HEK293 (cell line): ENCODE measurements around the gene FTO.

Source experiments
- CTCF ChIA-PET: fragments of 350-600 bp; formaldehyde crosslinking; extraction: SDS; loops from one replicate; lab custom pipeline; 2021; ENCODE audit warnings: antibody characterized with exemption; lab: Yijun Ruan, JAX
- POLR2A ChIA-PET: fragments of 300-600 bp; formaldehyde crosslinking; extraction: SDS; loops from one replicate; lab custom pipeline; 2020; ENCODE audit warnings: antibody characterized with exemption, inconsistent platforms; lab: Yijun Ruan, JAX
- H3K27ac ChIP-seq: fragments of 200-500 bp; sonication (Bioruptor generic); 2 replicates; pipeline ENCODE4 v1.5.1; 2014; ENCODE audit warnings: low read depth, low read length, control low read depth, inconsistent platforms; ENCODE audit errors: extremely low read depth
- H3K36me3 ChIP-seq, 2 experiments: fragments of 200-500 bp in 1 of 2; sonication (Bioruptor generic) in 1 of 2; 1 replicate in 1 of 2; 2 replicates in 1 of 2; pipeline ENCODE4 v1.5.1; 2014 to 2017; ENCODE audit warnings: inconsistent platforms in 2 of 2, low read length in 2 of 2; ENCODE audit not compliant: control insufficient read depth in 2 of 2, insufficient read depth in 1 of 2
- H3K4me1 ChIP-seq: fragments of 200-500 bp; sonication (Bioruptor generic); 2 replicates; pipeline ENCODE4 v1.5.1; 2014; ENCODE audit warnings: mild to moderate bottlenecking, low read length, inconsistent platforms; ENCODE audit not compliant: control insufficient read depth, insufficient read depth
- H3K4me3 ChIP-seq: 2 replicates; pipeline ENCODE4 v1.5.1; 2011; ENCODE audit warnings: low read depth, mild to moderate bottlenecking, control low read depth, low read length, moderate library complexity
- H3K9me3 ChIP-seq: fragments of 200-500 bp; sonication (Bioruptor generic); 2 replicates; pipeline ENCODE4 v1.5.1; 2014; ENCODE audit warnings: low read depth, low read length, inconsistent platforms; ENCODE audit not compliant: control insufficient read depth, insufficient read depth
- IKZF3 ChIP-seq: fragments of 450-650 bp; IDR thresholded peaks from 2 replicates; pipeline ENCODE4 v1.5.0; 2018; ENCODE audit warnings: missing biosample characterization, mild to moderate bottlenecking, missing genetic modification characterization, moderate library complexity
- KLF9 ChIP-seq: fragments of 450-650 bp; formaldehyde crosslinking; IDR thresholded peaks from 2 replicates; pipeline ENCODE4 v1.5.1; 2016; ENCODE audit warnings: missing biosample characterization, missing genetic modification characterization, low read depth
- SP7 ChIP-seq: fragments of 450-650 bp; formaldehyde crosslinking; IDR thresholded peaks from 2 replicates; pipeline ENCODE4 v1.5.1; 2016; ENCODE audit warnings: missing biosample characterization, missing genetic modification characterization
- TCF7L2 ChIP-seq: IDR thresholded peaks from 2 replicates; pipeline ENCODE4 v1.6.1; 2011; ENCODE audit warnings: low read depth, mild to moderate bottlenecking, inconsistent platforms, low read length, moderate library complexity, borderline replicate concordance
- ZBTB17 ChIP-seq: fragments of 450-650 bp; formaldehyde crosslinking; IDR thresholded peaks from 2 replicates; pipeline ENCODE4 v1.5.1; 2016; ENCODE audit warnings: missing biosample characterization, missing genetic modification characterization
- ZFP69B ChIP-seq: fragments of 450-650 bp; formaldehyde crosslinking; IDR thresholded peaks from 2 replicates; pipeline ENCODE4 v1.5.1; 2016; ENCODE audit warnings: missing biosample characterization, missing genetic modification characterization
- ZNF10 ChIP-seq: fragments of 450-650 bp; formaldehyde crosslinking; IDR thresholded peaks from 2 replicates; pipeline ENCODE4 v1.5.1; 2017; ENCODE audit warnings: missing biosample characterization, missing genetic modification characterization
- ZNF169 ChIP-seq: fragments of 450-650 bp; formaldehyde crosslinking; IDR thresholded peaks from 2 replicates; pipeline ENCODE4 v1.5.1; 2016; ENCODE audit warnings: missing biosample characterization, missing genetic modification characterization
- ZNF184 ChIP-seq: fragments of 450-650 bp; IDR thresholded peaks from 2 replicates; pipeline ENCODE4 v1.5.1; 2018; ENCODE audit warnings: missing biosample characterization, mild to moderate bottlenecking, missing genetic modification characterization
- ZNF302 ChIP-seq: fragments of 450-650 bp; formaldehyde crosslinking; IDR thresholded peaks from 2 replicates; pipeline ENCODE4 v1.5.1; 2016; ENCODE audit warnings: missing biosample characterization, missing genetic modification characterization, low read depth
- ZNF558 ChIP-seq: fragments of 450-650 bp; formaldehyde crosslinking; IDR thresholded peaks from 2 replicates; pipeline ENCODE4 v1.5.1; 2016; ENCODE audit warnings: missing biosample characterization, missing genetic modification characterization
- ZNF629 ChIP-seq: fragments of 450-650 bp; formaldehyde crosslinking; IDR thresholded peaks from 2 replicates; pipeline ENCODE4 v1.5.1; 2017; ENCODE audit warnings: missing biosample characterization, missing genetic modification characterization
- ZNF677 ChIP-seq: fragments of 450-650 bp; IDR thresholded peaks from 2 replicates; pipeline ENCODE4 v1.5.0; 2018; ENCODE audit warnings: missing biosample characterization, mild to moderate bottlenecking, missing genetic modification characterization, moderate library complexity
- ZXDB ChIP-seq: fragments of 450-650 bp; formaldehyde crosslinking; IDR thresholded peaks from 2 replicates; pipeline ENCODE4 v1.5.1; 2016; ENCODE audit warnings: missing biosample characterization, missing genetic modification characterization
- TF ChIP-seq, protein P1 (sequence below): fragments of 450-650 bp; formaldehyde crosslinking; IDR thresholded peaks from 2 replicates; pipeline ENCODE4 v1.5.1; 2016; ENCODE audit warnings: missing biosample characterization, missing genetic modification characterization
- TF ChIP-seq, protein P2 (sequence below): fragments of 450-650 bp; formaldehyde crosslinking; IDR thresholded peaks from 2 replicates; pipeline ENCODE4 v1.5.1; 2016; ENCODE audit warnings: missing biosample characterization, missing genetic modification characterization
- TF ChIP-seq, protein P3 (sequence below): fragments of 450-650 bp; formaldehyde crosslinking; IDR thresholded peaks from 2 replicates; pipeline ENCODE4 v1.5.1; 2016; ENCODE audit warnings: missing biosample characterization, missing genetic modification characterization
- TF ChIP-seq, protein P4 (sequence below): fragments of 450-650 bp; IDR thresholded peaks from 2 replicates; pipeline ENCODE4 v1.5.1; 2018; ENCODE audit warnings: missing biosample characterization, missing genetic modification characterization
- TF ChIP-seq, protein P5 (sequence below): fragments of 450-650 bp; formaldehyde crosslinking; IDR thresholded peaks from 2 replicates; pipeline ENCODE4 v1.5.1; 2017; ENCODE audit warnings: missing biosample characterization, missing genetic modification characterization

The FTO gene

DNA sequence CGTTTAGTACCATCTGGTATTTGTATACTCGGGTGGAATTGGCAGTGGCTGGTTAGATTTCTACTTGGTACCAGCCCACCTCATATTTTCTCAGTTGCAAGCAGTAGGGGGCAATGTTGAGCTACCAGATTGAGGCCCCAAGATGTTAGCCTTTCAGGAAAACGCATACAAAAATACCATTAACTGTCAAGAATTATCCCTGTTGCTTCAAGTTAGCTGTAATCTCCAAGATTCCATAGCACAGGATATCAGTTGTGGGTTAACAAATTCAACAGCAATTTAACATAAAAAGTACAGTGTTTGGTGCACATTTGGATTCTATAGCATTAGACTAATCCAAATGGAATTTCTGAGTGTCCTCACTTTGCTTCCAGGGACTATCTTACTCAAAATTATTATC is 188.2 kb downstream of the FTO start (continued):
- TF ChIP-seq, protein P1, sequence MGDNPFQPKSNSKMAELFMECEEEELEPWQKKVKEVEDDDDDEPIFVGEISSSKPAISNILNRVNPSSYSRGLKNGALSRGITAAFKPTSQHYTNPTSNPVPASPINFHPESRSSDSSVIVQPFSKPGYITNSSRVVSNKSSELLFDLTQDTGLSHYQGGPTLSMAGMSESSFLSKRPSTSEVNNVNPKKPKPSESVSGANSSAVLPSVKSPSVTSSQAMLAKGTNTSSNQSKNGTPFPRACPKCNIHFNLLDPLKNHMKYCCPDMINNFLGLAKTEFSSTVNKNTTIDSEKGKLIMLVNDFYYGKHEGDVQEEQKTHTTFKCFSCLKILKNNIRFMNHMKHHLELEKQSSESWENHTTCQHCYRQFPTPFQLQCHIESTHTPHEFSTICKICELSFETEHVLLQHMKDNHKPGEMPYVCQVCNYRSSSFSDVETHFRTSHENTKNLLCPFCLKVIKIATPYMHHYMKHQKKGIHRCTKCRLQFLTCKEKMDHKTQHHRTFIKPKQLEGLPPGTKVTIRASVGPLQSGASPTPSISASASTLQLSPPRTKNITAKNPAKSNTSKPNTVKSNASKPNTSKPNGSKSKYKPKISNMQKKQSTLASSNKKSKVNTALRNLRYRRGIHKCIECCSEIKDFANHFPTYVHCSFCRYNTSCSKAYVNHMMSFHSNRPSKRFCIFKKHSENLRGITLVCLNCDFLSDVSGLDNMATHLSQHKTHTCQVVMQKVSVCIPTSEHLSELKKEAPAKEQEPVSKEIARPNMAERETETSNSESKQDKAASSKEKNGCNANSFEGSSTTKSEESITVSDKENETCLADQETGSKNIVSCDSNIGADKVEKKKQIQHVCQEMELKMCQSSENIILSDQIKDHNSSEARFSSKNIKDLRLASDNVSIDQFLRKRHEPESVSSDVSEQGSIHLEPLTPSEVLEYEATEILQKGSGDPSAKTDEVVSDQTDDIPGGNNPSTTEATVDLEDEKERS (tag by site-specific recombination) = no peak
- TF ChIP-seq KLF9 (tag by site-specific recombination) = no peak
- TF ChIP-seq ZNF558 (tag by site-specific recombination) = no peak
- TF ChIP-seq, protein P2, sequence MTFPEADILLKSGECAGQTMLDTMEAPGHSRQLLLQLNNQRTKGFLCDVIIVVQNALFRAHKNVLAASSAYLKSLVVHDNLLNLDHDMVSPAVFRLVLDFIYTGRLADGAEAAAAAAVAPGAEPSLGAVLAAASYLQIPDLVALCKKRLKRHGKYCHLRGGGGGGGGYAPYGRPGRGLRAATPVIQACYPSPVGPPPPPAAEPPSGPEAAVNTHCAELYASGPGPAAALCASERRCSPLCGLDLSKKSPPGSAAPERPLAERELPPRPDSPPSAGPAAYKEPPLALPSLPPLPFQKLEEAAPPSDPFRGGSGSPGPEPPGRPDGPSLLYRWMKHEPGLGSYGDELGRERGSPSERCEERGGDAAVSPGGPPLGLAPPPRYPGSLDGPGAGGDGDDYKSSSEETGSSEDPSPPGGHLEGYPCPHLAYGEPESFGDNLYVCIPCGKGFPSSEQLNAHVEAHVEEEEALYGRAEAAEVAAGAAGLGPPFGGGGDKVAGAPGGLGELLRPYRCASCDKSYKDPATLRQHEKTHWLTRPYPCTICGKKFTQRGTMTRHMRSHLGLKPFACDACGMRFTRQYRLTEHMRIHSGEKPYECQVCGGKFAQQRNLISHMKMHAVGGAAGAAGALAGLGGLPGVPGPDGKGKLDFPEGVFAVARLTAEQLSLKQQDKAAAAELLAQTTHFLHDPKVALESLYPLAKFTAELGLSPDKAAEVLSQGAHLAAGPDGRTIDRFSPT = no peak
- no peak for TF ChIP-seq ZNF169 (tag by site-specific recombination)
- no peak for TF ChIP-seq ZNF302 (tag by site-specific recombination)

DNA sequence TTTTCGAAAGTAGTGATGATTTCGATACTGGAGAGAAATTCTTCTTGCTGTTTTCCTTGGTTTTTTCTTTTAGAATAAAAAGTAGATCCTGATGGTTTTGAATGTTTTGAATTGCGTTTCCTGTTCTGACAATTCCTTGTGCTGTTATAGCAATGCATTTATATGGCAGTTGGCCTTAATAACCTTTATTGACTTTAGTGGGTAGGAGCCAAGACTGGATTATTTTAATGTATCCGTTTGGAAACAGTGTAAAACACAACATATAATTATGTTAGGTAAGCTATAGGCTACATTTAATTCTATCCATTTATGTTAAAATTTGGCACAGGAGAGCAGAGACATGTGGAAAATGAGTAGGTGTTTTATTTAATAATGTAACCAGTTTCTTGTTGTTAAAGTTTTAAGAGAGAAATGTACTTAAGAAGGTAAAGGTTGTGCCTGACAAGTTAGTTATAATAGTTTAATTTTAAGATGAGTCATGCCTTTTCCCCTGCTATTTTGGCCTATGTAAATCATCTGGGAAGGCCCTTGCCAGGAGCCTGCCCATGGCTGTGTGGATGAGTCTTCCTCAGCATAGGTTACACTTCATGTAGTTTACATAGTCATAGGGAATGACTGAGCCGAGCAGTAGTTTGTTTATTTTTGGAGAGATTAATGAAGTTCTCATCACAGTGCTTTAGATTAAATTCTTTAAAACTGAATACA is 189.9 kb downstream of the FTO start:
- H3K36me3 ChIP-seq = peaks cover 0 to 6% of the 10 kb centered on the region in 2 experiments; a peak in 1 of 3 replicates
- TF ChIP-seq, protein P3, sequence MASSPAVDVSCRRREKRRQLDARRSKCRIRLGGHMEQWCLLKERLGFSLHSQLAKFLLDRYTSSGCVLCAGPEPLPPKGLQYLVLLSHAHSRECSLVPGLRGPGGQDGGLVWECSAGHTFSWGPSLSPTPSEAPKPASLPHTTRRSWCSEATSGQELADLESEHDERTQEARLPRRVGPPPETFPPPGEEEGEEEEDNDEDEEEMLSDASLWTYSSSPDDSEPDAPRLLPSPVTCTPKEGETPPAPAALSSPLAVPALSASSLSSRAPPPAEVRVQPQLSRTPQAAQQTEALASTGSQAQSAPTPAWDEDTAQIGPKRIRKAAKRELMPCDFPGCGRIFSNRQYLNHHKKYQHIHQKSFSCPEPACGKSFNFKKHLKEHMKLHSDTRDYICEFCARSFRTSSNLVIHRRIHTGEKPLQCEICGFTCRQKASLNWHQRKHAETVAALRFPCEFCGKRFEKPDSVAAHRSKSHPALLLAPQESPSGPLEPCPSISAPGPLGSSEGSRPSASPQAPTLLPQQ (tag by site-specific recombination) = peak; percentile 91
- TF ChIP-seq SP7 (tag by site-specific recombination) (peak; percentile 95), ZFP69B (tag by site-specific recombination) (peak; percentile 77), ZBTB17 (tag by site-specific recombination) (no peak), ZNF184 (tag by site-specific recombination) (0 out of 2 replicates have a peak, but pooled peaks have one; percentile 33), IKZF3 (peak; percentile 47; the same call in 1 of the 2 replicates), ZNF629 (tag by site-specific recombination) (peak; percentile 41; the same call in 1 of the 2 replicates), ZXDB (0 out of 2 replicates have a peak, but pooled peaks have one; percentile 58), ZNF10 (tag by site-specific recombination) (peak; percentile 58; the same call in 1 of the 2 replicates), TCF7L2 (no peak), ZNF677 (tag by site-specific recombination) (no peak)
- TF ChIP-seq, protein P4, sequence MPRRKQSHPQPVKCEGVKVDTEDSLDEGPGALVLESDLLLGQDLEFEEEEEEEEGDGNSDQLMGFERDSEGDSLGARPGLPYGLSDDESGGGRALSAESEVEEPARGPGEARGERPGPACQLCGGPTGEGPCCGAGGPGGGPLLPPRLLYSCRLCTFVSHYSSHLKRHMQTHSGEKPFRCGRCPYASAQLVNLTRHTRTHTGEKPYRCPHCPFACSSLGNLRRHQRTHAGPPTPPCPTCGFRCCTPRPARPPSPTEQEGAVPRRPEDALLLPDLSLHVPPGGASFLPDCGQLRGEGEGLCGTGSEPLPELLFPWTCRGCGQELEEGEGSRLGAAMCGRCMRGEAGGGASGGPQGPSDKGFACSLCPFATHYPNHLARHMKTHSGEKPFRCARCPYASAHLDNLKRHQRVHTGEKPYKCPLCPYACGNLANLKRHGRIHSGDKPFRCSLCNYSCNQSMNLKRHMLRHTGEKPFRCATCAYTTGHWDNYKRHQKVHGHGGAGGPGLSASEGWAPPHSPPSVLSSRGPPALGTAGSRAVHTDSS = peak; percentile 62
- TF ChIP-seq, protein P5, sequence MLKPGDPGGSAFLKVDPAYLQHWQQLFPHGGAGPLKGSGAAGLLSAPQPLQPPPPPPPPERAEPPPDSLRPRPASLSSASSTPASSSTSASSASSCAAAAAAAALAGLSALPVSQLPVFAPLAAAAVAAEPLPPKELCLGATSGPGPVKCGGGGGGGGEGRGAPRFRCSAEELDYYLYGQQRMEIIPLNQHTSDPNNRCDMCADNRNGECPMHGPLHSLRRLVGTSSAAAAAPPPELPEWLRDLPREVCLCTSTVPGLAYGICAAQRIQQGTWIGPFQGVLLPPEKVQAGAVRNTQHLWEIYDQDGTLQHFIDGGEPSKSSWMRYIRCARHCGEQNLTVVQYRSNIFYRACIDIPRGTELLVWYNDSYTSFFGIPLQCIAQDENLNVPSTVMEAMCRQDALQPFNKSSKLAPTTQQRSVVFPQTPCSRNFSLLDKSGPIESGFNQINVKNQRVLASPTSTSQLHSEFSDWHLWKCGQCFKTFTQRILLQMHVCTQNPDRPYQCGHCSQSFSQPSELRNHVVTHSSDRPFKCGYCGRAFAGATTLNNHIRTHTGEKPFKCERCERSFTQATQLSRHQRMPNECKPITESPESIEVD (tag by site-specific recombination) = peak; percentile 48; the same call in 1 of the 2 replicates
- H3K27ac ChIP-seq = no peak overlapping the region
- H3K4me1 ChIP-seq = peaks cover 20% of the 10 kb centered on the region
- no peaks in the 10 kb centered on the region for H3K9me3 ChIP-seq
- no peak overlapping the region for H3K4me3 ChIP-seq
- ChIA-PET CTCF (interaction anchor here (0.7 kb wide), 1 partner anchor 268 kb away, joined by 4 read pairs; no protein-coding TSS in a partner anchor), POLR2A (no interaction called here)
